OCI-M1 (cell line): ENCODE data around the gene DCST1.

Experiments used
- DNase-seq: peaks from one replicate; lab custom pipeline; 2025; lab: John Stamatoyannopoulos, UW

Gene DCST1

DNA sequence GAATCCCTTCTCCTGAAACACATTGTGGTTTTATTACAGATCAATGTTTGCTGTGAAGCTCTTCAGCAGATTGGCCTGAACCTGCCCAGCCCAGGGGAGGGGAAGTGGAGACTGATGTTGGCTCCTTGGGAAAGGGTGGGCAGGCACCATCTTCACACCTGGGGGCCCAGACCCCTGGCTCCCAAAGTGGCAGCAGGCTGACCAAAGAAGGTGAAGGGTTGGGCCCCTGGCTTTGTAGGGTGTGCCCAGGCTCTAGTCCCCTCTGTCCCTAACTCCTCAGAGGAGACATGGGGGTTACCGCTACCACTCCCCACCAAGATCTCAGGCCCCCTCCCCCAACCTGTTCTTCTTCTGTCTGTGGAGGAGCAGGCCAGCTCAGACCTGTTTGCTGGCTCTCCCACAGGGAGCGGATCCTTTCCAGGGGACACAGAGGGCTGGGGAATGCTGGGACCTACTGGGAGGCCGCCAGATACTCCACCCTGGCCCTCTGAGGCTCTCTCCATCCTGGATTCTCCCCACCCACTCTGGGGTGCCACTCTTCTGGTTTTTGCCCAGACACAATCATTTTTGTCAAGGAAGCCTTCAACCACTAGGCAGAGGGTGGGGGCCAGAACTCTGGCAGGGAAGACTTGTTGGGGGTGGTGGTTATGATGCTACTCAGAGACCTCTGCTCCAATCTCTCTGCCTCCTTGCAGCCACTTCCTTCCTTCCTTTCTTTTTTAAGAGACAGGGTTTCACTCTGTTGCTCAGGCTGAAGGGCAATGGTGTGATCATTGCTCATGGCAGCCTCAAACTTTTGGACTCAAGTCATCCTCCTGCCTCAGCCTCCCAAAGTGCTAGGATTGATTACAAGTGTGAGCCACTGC lies 40.0 kb downstream of the DCST1 start:
- no peak for DNase-seq

DNA sequence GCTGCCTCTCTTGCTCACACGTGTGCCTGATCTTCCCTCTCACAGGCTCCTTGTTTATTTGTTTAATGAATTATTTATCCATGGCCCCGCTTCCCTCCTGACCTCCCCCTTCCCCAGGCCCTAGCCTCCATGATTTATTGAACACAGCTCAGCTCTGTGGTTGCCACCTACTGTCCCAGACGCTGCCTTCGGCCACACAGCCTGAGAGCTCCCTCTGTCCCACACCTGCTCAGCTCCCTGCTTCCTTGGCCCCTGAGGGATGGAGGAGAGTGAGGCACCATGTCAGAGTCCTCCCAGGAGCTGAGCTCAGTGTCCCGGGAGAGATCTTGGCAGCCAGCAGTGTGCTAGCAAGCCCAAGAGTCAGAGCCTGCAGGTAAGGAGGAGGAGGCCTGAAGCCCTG lies 41.9 kb downstream of the DCST1 start:
- no peak for DNase-seq

DNA sequence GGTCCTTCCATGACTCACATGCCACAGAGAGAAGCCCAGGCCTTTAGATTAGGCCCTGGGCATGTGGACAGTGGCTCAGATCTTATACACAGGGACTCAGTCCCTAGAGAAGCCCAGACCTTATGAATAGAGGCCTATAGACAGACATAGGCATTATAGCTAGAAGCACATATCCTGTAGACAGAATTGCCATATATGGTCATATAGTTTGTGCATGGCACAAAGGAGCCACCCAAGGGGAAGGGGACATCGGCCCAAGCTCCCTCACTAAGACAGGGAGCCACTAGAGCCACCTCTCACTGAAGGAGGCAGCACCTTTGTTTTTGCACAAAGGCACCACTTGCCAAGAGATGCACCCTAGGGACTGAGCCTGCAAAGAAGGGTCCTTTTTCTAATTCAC lies 42.7 kb downstream of the DCST1 start:
- no peak for DNase-seq

DNA sequence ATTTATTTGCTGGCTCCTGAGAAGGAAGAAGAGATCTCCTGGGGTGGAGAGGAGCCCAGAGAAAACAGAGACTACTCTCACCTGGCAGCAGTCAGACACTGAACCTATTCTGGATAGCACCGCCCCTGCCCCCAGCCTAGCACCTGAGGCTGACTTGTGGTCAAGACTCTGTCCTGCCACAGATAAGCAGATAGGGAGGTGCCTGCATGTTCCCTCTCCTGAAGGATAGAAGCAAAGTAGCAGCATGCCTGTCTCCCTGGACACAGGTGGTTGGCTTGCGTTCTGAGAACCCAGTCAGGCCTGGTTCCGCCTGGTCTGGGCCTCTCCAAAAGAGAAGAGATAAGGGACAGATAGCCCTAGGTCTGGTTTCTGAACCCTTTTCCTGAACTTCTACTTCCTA lies 43.7 kb downstream of the DCST1 start:
- DNase-seq = no peak

DNA sequence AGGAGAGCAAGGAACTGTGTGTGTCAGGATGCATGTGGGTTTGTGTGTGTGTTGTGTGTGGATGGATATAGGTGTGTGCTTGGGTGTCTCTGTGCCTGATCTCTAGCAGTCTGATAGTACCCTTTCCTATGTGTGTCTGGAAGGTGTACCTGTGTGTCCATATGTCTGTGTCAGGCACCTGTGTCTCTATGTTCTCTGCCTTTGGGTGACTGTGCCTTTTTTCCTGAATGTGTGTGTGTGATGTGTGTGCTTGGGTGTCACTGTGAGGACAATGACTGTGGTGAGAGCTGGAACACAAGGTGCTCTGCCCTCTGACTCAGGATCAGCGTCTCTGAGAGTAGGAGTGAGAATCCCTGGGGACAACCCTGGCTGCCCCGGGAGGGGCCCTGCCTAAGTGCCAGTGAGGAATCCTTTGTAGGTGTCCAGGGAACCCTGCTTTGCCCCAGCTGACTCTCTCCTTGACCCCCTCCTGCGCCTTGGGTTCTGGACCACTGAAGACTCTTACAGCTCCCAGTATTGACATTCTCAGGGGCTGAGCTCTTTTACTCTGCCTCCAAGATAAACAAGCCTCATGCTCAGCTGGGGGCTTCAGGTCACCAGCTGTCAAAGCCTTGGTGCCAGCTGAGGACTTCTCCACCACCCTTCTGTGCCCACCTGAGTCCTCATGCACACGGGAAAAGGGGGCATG lies 44.3 kb downstream of the DCST1 start:
- DNase-seq = no peak

DNA sequence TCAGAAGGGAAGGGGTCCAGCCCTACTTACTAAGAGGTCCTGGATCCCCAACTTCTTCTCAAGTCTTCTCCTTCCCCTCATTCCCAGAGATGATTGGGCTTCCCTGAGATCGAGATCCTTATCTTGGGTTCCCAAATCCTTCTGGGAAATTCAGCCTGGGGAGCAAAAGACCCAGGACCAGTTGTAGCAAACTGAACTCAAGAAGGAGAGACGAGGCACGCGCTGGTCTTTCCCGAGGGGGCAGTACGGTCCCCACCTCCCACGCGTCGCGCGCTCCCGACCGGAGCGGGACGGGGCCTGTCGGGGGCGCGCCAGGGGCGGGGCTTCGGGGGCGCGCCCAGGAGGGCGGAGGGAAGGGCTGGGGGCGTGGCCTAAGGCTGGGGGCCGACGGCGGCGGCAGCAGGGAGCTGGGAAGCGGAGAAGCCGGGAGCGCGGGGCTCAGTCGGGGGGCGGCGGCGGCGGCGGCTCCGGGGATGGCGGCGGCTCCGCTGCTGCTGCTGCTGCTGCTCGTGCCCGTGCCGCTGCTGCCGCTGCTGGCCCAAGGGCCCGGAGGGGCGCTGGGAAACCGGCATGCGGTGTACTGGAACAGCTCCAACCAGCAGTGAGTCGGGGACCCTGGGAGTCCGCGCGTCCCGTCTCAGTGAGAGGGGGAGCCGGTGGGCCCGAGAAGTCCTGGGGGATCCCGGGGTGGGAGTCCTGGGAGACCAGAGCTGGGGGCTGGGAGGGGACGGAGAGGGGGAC lies 45.0 kb downstream of the DCST1 start, which contains the start of gene EFNA3:
EFNA3 (plus strand) TSS at position 369 of the 741 bp plus-strand sequence; CDS start at position 474, 105 bp downstream.
- peak; percentile 74 for DNase-seq

DNA sequence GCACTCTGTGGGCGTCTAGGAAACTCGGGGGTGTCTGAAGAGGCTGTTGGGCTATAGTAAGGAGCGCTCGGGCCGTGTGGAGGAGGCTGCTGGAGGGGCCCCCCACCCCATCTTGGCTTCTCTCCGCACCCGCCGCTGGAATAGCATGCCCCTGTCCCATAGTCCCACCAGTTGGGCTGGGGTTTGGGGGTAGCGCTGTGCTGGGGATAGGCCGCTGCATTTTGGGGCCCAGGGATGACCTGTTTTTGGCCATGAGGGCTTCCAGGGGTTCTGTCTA lies 45.5 kb downstream of the DCST1 start:
- DNase-seq = no peak

DNA sequence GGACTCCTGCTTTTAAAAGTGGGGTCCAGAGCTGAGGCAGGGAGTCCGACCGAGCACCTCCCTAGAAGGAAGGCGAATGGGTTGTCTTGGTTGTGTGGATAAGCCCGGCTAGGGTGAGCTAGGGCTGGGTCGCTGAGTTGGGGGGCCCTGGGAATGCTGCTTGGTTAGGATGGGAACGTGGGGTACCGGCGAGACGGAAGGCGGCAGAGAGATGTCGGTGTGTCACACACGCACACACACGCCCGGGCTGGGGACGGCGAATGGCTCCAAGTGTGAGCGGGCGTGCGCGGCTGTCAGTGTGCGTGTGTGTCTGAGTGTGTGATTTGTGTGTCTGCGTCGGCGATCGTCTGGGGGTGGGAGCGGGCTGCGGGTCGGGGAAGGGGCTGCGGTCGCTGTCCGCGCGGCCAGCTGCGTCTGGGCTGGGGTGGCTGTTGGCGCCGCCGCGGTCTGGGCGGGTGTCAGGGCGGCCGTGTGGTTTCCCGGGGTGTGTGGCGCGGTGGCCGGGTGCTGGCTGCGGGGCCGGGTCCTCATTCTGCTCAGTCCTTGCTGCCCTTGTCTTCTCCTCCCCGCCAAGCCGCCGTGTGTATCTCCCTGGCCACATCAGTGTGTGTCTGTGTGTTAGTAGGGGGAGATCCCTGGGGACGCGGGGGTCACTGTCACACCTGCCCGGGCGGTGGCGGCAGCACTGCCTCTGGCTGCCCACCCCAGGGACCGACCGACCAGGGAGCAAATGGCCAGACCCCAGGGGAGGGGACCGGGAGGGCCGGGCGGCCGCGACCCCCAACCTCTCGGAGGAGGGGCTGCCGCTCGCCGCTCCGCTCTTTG lies 46.1 kb downstream of the DCST1 start:
- no peak for DNase-seq

DNA sequence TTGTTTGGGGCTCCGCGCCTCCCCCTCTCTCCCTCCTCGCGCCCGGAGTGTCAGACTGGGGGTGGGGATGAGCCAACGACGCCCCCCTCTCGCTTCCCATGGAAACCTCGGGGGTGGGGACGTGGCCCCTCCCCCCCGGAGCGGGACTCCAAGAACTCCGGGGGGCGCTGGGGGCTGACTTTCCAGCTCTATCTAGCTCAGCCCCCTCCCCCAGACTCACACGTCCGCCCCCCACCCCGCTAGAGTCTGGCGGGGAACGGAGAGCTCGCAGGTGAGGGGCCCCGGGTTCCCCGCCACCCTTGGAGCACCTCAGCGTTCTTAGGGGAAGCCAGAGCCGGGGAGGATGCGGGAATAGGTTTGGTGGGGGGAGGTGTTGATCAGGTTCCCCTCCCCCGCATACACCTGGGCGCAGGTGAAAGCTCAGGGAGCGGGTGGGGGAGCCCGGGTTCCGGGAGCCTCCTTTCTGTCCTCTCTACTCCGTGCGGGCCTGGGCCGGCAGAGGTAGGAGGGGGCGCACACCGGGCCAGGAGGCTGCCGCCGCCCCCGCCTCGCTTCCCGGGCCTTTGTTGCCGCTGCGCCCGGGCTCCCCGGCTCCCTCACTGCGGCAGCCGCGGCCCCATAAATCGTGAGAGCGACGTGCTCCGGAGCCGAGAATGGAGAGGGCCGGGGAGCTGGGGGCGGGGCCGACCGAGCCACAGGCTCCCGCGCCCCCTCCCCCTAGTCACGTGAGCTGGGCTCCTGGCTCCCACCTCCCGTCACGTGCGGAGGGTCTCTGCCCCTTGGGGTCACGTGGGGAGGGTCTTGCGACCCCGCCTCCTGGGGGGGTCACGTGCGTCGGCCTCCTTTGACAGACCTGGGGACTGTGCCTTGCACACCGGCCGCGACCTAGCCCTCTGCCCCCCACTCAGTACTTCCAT lies 46.9 kb downstream of the DCST1 start:
- peak; percentile 43 for DNase-seq

DNA sequence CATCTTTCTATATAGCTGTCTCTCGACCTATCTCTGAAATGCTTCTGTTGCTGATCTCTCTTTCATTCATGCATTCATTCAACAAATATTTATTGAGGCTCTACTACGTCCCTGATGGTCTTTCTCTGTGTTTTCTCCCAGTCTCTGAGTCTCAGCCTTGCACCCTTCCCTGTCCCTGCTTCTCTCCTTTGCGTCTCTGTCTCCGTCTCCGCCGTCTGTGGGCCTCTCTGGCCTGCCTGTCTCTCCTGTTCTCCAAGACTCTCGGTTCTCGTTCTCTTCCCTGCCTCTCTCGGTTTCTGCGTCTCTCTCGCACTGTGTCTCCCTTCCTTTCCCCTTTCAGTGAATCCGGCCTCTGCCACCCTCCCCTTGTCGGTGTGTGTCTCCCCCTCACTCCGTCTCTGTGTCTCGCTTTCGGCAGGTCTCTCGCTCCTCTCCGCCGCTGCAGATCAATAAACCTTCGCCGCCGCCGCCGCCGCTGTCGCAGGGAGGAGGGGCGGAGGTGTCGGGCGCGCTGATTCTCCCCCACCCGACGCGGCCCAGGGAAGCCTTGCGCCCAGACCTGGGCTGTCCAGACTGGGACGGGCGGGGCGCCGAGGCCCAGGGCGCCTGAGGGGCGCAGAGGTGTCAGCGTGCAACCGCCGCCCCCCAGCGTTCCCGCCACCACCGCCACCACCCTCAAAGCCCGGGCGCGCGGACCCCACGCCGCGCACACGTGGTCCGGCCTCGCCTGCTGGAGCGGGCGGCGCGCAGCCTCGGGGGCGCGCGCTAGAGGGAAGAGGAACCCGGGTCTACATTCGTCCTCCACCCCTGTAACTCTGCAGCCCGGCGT lies 48.1 kb downstream of the DCST1 start:
- DNase-seq = no peak

DNA sequence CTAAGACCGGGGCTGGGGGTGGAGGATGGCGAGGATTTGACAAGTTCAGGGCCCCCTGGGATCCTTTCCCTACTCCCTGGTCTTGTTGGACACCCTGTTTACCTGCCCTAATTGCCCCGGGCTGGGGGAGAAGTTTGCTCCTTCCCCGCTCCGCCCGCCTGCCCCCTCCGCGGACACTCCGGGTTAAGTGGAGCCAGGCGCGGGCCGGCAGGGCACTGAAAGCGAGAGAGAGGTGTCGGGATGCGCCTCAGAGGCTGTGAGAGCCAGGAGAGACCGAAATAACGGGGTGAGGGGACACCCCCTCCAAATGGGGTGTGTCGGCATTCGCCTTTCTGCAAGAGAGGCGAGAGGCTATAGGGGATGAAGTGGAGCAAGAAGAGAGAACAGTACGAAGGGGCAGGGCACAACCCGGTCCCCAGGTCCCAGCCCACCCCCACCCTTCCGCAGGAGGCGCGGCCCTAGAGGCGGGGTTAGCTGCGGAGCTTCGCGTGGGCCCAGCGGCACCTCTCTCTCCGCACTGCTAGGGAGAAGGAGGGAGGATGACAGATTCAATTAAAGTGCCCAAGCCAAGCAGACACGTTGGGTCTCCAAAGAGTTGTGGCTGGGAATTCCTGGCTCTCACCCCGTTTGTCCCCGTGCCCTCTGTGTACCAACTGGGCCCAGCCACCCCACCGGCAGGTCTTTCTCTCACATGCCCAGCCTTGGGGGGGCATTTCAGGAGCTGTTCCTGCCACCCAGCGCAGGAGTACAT lies 48.9 kb downstream of the DCST1 start:
- DNase-seq = no peak

DNA sequence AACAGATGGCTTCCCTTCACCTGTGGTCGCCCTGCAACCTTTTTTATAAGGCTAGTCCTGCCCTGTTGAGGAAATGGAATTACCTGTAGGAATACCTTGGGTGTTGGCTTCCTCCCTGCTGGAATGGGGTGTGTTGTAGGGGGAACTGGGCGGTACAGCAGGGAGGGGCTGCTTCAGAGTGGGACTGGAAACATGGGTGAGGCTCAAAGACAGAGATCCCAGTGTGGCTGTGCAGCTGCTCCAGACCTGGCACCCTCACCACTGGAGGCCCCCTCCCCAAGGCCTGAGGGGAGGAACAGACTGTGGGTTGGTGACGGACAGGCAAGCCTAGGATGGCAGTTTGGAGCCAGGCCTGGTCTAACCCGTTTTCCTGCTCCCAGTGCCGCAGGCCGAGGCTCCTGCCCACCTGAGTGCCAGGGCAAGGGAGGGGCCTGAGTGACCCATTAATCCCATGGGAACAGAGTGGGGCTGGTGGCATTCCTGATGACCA lies 49.5 kb downstream of the DCST1 start:
- no peak for DNase-seq

DNA sequence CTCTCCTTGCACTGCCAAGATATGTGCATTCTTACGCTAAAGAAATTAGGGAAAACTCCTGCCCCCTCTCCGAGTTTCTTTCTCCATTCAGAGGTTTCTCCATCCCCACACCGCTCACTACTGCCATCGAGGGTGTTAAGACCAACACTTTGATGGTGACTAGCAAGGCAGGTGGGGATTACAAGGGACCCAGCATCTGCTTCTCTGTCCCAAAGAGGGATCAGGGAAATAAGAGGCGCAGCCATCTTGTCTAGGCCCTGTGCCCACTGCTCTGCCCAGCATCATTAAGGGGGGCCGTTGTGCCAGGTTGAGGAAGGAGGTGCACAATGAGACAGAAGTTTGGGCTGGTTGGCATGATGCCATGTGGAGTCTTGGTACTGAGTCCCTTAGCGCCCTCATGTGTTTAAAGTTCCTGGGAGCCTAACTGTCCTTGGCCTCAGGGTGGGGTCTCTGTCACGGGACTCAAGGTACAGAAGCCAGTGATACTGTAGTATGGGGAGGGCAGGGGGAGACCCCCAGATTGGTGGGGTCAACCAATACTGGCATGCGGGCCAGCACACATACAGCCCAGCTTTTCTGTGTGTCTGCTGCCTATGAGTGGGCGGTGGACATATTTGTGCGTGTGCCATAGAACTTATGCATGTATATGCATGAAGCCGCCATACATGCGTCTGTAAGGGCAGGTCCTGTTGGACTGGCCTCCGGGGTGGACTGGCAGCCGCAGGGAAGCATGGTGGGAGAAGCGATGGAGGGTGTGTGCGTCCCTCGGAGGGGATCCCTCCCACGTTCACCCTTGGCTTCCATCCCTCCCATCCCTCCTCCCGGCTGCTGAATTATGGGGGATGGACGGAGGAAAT lies 50.5 kb downstream of the DCST1 start:
- peak; percentile 71 for DNase-seq

DNA sequence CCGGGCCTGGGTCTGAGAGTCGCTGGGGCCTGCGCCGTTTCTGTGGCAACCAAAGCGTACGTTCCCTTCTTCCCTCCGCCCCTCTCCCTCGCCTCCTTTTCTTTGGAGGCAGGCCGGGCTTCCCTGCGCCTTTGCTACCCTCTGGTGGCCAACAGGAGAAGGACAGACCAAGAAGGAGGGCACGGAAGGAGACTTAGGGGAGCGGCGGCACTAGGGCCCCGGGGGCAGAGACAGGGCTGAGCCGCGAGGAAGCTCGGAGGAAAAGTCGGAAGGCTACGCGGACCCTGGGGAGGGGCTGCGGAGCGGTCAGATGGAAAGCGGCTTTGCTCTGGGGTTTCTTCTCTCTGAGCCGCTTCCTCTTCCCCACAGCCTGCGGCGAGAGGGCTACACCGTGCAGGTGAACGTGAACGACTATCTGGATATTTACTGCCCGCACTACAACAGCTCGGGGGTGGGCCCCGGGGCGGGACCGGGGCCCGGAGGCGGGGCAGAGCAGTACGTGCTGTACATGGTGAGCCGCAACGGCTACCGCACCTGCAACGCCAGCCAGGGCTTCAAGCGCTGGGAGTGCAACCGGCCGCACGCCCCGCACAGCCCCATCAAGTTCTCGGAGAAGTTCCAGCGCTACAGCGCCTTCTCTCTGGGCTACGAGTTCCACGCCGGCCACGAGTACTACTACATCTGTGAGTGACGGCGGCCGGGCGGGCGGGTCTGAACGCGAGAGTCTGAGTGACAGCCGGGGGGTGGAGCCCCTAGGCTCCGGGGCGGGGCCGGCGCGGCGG lies 51.3 kb downstream of the DCST1 start:
- DNase-seq = peak; percentile 97

DNA sequence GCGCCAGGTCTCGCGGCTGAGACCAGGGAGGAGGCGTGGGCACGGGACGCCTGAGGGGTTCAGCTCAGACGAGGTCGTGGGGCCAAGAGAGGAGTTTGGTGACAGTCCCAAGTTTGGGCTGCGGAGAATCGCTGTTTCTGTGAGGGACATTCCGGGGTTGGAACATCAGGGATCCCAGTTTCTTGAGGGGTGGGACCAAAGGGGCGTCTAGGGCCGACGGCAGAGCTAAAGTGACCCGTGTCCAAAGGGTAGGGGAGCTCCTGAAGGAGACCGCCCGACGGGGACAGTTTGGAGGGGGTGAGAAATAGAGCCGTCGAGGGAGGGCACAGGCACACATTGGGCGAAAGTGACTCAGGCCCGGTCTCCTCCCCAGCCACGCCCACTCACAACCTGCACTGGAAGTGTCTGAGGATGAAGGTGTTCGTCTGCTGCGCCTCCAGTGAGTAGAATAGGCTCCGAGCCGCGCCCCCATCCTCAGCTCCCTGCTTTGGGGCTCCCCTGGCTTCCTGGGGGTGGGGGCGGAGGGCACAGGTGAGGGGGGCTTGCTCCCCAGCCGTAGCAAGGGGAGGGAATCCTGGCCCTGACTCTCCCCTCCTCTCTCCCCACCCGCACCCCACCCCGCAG lies 52.0 kb downstream of the DCST1 start:
- DNase-seq = peak; percentile 76

DNA sequence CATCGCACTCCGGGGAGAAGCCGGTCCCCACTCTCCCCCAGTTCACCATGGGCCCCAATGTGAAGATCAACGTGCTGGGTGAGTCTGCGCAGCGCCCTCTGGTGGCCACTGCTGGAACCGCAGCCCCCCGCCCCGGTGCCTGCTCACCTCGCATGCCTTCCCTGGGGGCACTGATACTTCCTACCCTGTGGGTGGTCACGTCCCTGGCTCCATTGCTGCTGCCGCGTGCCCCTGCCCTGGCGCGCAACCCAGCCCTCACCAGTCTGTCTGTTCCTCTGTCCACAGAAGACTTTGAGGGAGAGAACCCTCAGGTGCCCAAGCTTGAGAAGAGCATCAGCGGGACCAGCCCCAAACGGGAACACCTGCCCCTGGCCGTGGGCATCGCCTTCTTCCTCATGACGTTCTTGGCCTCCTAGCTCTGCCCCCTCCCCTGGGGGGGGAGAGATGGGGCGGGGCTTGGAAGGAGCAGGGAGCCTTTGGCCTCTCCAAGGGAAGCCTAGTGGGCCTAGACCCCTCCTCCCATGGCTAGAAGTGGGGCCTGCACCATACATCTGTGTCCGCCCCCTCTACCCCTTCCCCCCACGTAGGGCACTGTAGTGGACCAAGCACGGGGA lies 52.6 kb downstream of the DCST1 start:
- DNase-seq = peak; percentile 84
